Breast epithelium (tissue), 4 donors: ENCODE measurements around the gene NUB1. TPM values are rescaled to one million over a fixed set of nuclear protein-coding genes. Genes with fewer than 3 reads are reported as not detected.

Experiments used
- DNase-seq, 2 donors: peaks; one replicate each; pipeline ENCODE4 v3.0.0-alpha.2; 2019; ENCODE audit warnings: low spot score in 2 of 2
- H3K27ac ChIP-seq, 2 donors: fragments of 200-600 bp; sonication (generic) in 1 of 2; one replicate each; pipeline ENCODE4 v1.5.1; 2016 to 2019; ENCODE audit warnings: mild to moderate bottlenecking in 1 of 2
- H3K27me3 ChIP-seq, 2 donors: fragments of 200-600 bp; sonication (generic) in 1 of 2; one replicate each; pipeline versions ENCODE4 v1.5.1 to v1.6.0; 2017 to 2019; ENCODE audit warnings: control low read depth in 1 of 2, mild to moderate bottlenecking in 1 of 2
- H3K36me3 ChIP-seq: fragments of 200-600 bp; one replicate; pipeline ENCODE4 v1.5.1; 2019
- H3K4me1 ChIP-seq, 2 donors: fragments of 200-600 bp; sonication (generic); one replicate each; pipeline ENCODE4 v1.5.1; 2016 to 2019; ENCODE audit warnings: control low read depth in 1 of 2
- H3K4me3 ChIP-seq, 3 donors: fragments of 200-600 bp; sonication (generic); 1 replicate in 2 of 3; 2 replicates in 1 of 3; pipeline ENCODE4 v1.5.1; 2016 to 2019; ENCODE audit warnings: mild to moderate bottlenecking in 3 of 3, moderate library complexity in 2 of 3
- H3K9me3 ChIP-seq, 2 donors: fragments of 200-600 bp; sonication (generic) in 1 of 2; one replicate each; pipeline ENCODE4 v1.5.1; 2016 to 2019; ENCODE audit warnings: control low read depth in 1 of 2
- POLR2A ChIP-seq: fragments of 450-650 bp; IDR thresholded peaks from one replicate; pipeline ENCODE4 v1.6.1; 2016; ENCODE audit warnings: antibody characterized with exemption, mild to moderate bottlenecking, moderate library complexity
- POLR2AphosphoS5 ChIP-seq, 3 donors: sonication (generic); formaldehyde crosslinking; IDR thresholded peaks; one replicate each; pipeline ENCODE4 v1.6.1; 2017; ENCODE audit warnings: antibody characterized with exemption in 3 of 3
- intact Hi-C: fragments of 100-400 bp; cut with DNase I; formaldehyde crosslinking; loops from one replicate; pipeline ENCODE4 v1.15.1; 2023; ENCODE audit warnings: low total_unique reads
- total RNA-seq, 3 donors: library from RNA; depleted of rRNA; stranded (reverse); fragments of >200 nt; gene quantifications; one replicate each; pipeline ENCODE4 v1.1.0, GENCODE V29; 2016
- TF ChIP-seq, protein P1 (sequence below), 3 donors: fragments of 450-650 bp; IDR thresholded peaks; one replicate each; pipeline ENCODE4 v1.5.1; 2016 to 2017; ENCODE audit warnings: antibody characterized with exemption in 3 of 3, mild to moderate bottlenecking in 3 of 3, moderate library complexity in 3 of 3

NUB1 gene
- total RNA-seq, 3 donors from 2014 or later, result 61.9 to 71.7 (median 62.7) TPM

DNA sequence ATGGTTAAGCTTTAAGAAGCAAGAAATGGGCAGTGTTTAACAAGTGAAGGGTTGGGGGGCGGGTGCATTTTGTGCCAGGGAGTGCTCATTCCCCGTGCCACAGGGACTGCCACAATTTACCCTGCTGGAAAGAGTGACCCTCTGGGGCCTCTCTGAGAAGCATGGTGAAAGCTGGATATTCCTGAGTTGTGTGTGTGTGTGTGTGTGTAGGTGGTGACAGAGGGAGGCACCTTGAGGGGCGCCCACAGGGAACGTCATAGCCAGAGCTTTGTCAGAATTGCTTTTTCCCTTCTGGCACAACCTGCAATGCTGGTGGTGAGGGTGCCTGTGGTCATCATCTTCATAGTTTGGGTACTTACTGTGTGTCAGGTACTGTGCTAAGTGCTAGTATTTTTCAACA is 70.7 kb downstream of the NUB1 start:
- TF ChIP-seq POLR2A (no peak), POLR2AphosphoS5 (IDR thresholded peaks at IDR 0.05) (no peak)
- TF ChIP-seq, protein P1, sequence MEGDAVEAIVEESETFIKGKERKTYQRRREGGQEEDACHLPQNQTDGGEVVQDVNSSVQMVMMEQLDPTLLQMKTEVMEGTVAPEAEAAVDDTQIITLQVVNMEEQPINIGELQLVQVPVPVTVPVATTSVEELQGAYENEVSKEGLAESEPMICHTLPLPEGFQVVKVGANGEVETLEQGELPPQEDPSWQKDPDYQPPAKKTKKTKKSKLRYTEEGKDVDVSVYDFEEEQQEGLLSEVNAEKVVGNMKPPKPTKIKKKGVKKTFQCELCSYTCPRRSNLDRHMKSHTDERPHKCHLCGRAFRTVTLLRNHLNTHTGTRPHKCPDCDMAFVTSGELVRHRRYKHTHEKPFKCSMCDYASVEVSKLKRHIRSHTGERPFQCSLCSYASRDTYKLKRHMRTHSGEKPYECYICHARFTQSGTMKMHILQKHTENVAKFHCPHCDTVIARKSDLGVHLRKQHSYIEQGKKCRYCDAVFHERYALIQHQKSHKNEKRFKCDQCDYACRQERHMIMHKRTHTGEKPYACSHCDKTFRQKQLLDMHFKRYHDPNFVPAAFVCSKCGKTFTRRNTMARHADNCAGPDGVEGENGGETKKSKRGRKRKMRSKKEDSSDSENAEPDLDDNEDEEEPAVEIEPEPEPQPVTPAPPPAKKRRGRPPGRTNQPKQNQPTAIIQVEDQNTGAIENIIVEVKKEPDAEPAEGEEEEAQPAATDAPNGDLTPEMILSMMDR (IDR thresholded peaks at IDR 0.05), result no peak
- no peaks in the 10 kb centered on the region for H3K9me3 ChIP-seq
- no peak overlapping the region for H3K4me3 ChIP-seq
- no peak overlapping the region for H3K27ac ChIP-seq
- intact Hi-C loops, result no loop called here
- H3K4me1 ChIP-seq, result peaks cover 4% of the 10 kb centered on the region in 2 donors
- no peaks in the 10 kb centered on the region for H3K36me3 ChIP-seq
- H3K27me3 ChIP-seq, result peaks cover 0 to 17% of the 10 kb centered on the region in 2 donors
- DNase-seq, result no peak

DNA sequence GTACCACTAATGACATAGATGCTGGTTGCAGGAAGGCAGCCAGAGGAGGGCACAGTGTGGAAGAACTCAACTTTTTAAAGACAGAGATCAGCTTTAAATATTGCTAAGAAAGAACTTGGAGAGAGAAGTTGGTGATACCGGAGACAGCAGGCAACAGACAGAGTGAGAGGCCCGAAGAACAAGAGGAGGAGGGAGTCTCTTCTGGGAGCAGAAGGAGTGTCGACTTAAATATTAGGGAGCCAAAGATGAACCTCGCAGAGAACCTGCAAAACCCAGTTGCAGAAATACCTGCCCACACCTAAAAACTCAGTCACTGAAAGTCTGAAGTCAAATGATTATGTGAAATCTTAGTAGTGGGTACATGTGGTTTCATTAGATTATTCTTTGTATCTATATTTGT is 71.6 kb downstream of the NUB1 start:
- no peaks in the 10 kb centered on the region for H3K36me3 ChIP-seq
- no peak for TF ChIP-seq POLR2AphosphoS5 (IDR thresholded peaks at IDR 0.05)
- TF ChIP-seq, protein P1 (IDR thresholded peaks at IDR 0.05), result no peak
- TF ChIP-seq POLR2A, result no peak
- intact Hi-C loops, result no loop called here
- H3K4me3 ChIP-seq, result no peak overlapping the region
- H3K27ac ChIP-seq, result no peak overlapping the region
- DNase-seq, result no peak
- peaks cover 4% of the 10 kb centered on the region in 2 donors for H3K4me1 ChIP-seq
- no peaks in the 10 kb centered on the region for H3K9me3 ChIP-seq
- peaks cover 0 to 17% of the 10 kb centered on the region in 2 donors for H3K27me3 ChIP-seq

DNA sequence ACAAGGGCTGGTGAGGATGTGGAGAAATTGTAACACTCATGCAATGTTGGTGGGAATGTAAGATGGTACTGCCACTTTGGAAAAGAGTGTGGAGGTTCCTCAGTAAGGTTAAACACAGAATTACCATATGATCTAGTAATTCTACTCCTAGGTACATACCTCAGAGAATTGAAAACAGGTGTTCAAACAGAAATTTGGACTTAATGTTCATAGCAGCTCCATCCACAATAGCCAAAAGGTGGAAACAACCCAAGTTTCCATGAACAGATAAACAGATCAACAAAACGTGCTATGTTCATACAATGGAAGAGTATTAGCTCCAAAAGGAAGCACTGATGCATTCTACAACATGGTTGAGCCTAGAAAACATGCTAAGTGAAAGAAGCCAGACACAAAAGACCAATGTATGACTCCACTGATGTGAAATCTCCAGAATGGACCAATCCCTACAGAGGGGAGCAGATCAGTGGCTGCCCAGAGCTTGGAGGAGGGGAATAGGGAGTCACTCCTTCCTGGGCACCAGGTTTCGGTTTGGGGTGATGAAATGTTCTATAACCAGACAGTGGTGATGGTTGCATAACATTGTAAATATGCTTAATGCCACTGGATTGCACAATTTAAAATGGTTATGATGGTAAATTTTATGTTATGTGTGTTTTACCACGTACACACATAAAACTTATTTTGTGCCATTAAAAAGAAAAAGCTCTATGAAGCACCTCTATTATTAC is 73.9 kb downstream of the NUB1 start:
- no peaks in the 10 kb centered on the region for H3K9me3 ChIP-seq
- no peaks in the 10 kb centered on the region for H3K36me3 ChIP-seq
- TF ChIP-seq POLR2A, result no peak
- H3K4me3 ChIP-seq, result no peak overlapping the region
- peaks cover 0 to under 1% of the 10 kb centered on the region in 2 donors for H3K27me3 ChIP-seq
- intact Hi-C loops, result no loop called here
- H3K4me1 ChIP-seq, result no peaks in the 10 kb centered on the region
- H3K27ac ChIP-seq, result no peak overlapping the region
- DNase-seq, result no peak

DNA sequence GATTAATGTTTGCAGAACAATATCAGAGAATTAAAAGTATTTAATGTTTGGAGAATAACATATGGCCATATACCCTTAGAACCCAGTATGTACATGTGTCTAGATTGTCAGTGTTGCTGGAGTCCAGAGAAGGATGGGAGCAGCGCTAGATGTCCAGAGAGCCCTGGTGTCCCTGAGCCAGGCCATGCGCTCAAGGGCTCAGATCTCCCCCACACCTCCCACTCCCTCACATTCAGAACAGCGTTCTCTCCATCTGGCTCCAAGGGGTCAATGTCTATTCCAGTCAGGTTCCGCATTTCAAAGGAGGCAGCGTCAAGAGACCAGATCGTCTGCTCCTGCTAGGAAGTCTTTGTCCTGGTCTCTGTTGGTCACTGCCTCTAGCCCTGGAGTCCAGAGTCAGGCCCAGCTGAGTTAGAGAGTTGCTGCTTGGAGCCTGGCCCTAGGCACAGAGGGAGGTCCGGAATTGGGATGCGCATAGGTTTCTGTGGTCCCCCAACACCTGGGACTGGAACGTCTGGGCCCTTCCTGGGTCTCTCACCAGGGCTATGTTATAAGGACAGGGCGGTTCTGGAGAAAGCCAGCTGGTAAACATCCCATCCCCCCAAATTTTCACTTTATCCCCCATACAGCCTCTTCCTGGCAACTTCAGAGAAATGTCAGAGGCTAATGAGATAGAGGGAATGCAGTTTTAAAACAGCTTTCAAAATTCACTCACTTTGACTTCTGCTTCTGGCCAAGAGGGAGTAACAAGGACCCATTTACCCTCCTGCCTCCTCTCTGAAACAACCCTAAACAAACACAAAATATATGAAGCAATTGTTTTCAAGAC is 74.7 kb downstream of the NUB1 start:
- no peaks in the 10 kb centered on the region for H3K27me3 ChIP-seq
- intact Hi-C loops, result no loop called here
- TF ChIP-seq POLR2AphosphoS5 (IDR thresholded peaks at IDR 0.05) (no peak), POLR2A (no peak)
- TF ChIP-seq, protein P1 (IDR thresholded peaks at IDR 0.05), result no peak
- H3K4me1 ChIP-seq, result no peaks in the 10 kb centered on the region
- no peak overlapping the region for H3K4me3 ChIP-seq
- no peaks in the 10 kb centered on the region for H3K36me3 ChIP-seq
- H3K9me3 ChIP-seq, result no peaks in the 10 kb centered on the region
- DNase-seq, result no peak
- peak overlapping the region in 1 of 2 donors; percentile 36 for H3K27ac ChIP-seq

DNA sequence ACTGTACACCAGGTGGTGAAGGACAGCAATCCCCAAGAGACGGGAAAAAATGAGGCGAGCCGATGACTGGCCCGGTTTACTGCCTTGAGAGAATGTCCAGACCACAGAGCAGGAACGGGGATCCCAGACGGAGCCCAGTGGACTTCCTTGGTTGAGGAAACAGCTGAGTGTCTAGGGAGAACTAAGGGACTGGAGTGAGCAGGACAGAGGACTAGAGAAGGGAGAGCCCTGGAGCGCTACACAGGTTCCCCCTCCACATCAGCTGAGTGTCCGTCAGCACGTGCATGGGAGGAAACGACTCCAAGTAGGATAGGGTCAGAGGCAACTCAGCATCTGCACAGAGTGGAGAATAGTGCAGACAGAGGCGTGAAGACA is 75.3 kb downstream of the NUB1 start:
- H3K4me1 ChIP-seq, result no peaks in the 10 kb centered on the region
- H3K27ac ChIP-seq, result peak overlapping the region in 1 of 2 donors; percentile 36
- no peaks in the 10 kb centered on the region for H3K36me3 ChIP-seq
- no peaks in the 10 kb centered on the region for H3K9me3 ChIP-seq
- TF ChIP-seq POLR2A (no peak), POLR2AphosphoS5 (IDR thresholded peaks at IDR 0.05) (no peak)
- TF ChIP-seq, protein P1 (IDR thresholded peaks at IDR 0.05), result no peak
- DNase-seq, result no peak
- no peaks in the 10 kb centered on the region for H3K27me3 ChIP-seq
- intact Hi-C loops, result no loop called here
- H3K4me3 ChIP-seq, result no peak overlapping the region
